Brain microvascular endothelial cell (primary cell): ENCODE measurements around the gene CEACAM7.

Experiments used
- DNase-seq: peaks from one replicate; pipeline ENCODE4 v3.0.0-alpha.2; 2020
- H3K27ac ChIP-seq: fragments of 250-450 bp; sonication (Bioruptor Pico); 2 replicates; pipeline ENCODE4 v1.5.1; 2020; ENCODE audit warnings: mild to moderate bottlenecking, moderate library complexity
- H3K27me3 ChIP-seq: fragments of 250-450 bp; sonication (Bioruptor Pico); replicated peaks from 2 replicates; pipeline ENCODE4 v1.5.1; 2020; ENCODE audit warnings: mild to moderate bottlenecking
- H3K36me3 ChIP-seq: fragments of 250-450 bp; sonication (Bioruptor Pico); replicated peaks from 2 replicates; pipeline ENCODE4 v1.5.1; 2020; ENCODE audit warnings: mild to moderate bottlenecking
- H3K4me3 ChIP-seq: 2 replicates; pipeline ENCODE4 v1.5.1; 2011; ENCODE audit warnings: low read depth, mild to moderate bottlenecking, control low read depth, low read length, moderate library complexity
- in situ Hi-C: cut with HindIII; loops from 2 replicates; pipeline ENCODE4 v1.10.0; 2017; ENCODE audit warnings: low sequenced_read_pairs, low pct_ligation_motif_present
- TF ChIP-seq, protein P1 (sequence below): IDR thresholded peaks from 2 replicates; pipeline ENCODE4 v1.5.1; 2011; ENCODE audit warnings: low read depth, mild to moderate bottlenecking, moderate library complexity, low read length, control low read depth, inconsistent platforms; ENCODE audit errors: missing control alignments

The CEACAM7 gene

DNA sequence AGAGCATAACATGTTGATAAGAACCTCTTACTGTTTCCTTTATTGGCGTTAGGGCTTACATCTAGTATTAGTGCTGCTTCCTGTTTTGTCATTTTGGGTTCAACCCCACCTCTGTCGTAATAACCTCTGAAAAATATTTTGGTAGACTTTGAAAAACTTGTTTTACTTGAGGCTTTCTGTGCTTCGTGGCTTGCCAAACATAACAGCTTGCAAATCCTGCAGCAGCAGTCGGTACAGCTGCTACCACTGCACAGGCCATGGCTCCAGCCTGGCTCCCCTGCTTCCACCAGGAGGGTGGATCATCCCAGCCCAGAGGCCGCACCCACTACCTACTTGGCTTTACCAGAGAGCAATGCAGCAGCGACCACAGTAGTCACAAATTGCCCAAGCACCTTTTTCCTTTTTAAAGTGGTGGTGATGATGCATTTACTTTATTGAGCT lies 49.4 kb downstream of the CEACAM7 start:
- Histone ChIP-seq H3K36me3 (no peaks in the 10 kb centered on the region), H3K27ac (no peak overlapping the region), H3K27me3 (no peaks in the 10 kb centered on the region), H3K4me3 (no peak overlapping the region)
- in situ Hi-C loops = no loop called here
- no peak for DNase-seq
- TF ChIP-seq, protein P1, sequence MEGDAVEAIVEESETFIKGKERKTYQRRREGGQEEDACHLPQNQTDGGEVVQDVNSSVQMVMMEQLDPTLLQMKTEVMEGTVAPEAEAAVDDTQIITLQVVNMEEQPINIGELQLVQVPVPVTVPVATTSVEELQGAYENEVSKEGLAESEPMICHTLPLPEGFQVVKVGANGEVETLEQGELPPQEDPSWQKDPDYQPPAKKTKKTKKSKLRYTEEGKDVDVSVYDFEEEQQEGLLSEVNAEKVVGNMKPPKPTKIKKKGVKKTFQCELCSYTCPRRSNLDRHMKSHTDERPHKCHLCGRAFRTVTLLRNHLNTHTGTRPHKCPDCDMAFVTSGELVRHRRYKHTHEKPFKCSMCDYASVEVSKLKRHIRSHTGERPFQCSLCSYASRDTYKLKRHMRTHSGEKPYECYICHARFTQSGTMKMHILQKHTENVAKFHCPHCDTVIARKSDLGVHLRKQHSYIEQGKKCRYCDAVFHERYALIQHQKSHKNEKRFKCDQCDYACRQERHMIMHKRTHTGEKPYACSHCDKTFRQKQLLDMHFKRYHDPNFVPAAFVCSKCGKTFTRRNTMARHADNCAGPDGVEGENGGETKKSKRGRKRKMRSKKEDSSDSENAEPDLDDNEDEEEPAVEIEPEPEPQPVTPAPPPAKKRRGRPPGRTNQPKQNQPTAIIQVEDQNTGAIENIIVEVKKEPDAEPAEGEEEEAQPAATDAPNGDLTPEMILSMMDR = no peak

DNA sequence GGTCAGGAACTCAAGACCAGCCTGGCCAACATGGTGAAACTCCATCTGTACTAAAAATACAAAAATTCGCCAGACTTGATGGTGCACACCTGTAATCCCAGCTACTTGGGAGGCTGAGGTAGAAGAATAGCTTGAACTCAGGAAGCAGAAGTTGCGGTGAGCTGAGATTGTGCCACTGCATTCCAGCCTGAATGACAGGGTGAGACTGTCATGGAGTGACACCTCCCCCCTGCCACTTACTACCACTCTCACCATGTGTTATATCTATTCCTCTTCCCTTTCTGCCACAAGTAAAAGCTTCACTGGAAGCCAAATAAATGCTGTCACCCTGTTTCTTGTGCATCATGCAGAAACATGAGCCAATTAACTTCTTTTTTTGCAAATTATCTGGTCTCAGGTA lies 50.6 kb downstream of the CEACAM7 start:
- in situ Hi-C loops = no loop called here
- no peaks in the 10 kb centered on the region for H3K36me3 ChIP-seq
- no peak overlapping the region for H3K27ac ChIP-seq
- TF ChIP-seq, protein P1 = no peak
- H3K27me3 ChIP-seq = no peaks in the 10 kb centered on the region
- no peak for DNase-seq
- no peak overlapping the region for H3K4me3 ChIP-seq

DNA sequence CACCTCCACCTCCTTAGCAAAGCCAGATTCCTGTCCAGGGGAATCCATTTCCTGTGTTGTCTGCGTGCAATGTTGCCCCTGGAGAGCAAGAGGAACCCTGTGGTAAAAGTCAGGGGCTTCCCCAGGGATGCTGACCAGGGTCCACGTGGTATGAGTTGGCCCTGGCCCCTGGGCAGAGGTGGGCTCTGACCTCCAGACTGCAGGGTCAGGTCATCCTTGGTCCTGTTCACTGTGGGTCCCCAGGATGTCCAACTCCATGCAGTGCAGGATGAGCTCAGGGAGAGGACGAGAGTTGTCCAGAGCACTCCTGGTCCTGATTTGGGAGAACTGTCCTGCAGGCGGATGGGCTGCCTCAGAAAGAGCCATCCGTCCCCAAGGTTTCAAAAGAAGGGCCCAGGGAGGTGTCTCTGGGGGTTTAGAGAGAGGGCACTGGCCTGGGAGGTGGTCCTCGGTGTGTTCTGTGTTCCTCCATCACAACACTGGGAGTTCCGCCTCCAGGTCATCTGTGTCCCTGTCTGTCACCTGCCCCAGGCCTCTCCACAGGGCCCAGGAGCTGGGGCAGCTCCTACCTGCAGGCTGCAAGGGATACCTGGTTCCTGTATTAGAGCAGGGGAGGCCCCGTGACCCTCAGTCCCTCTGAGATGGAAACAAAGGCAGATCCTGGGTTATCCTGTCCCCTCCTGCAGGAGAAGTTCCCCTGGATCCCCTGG lies 59.9 kb downstream of the CEACAM7 start:
- H3K36me3 ChIP-seq = no peaks in the 10 kb centered on the region
- H3K27ac ChIP-seq = no peak overlapping the region
- no peak for DNase-seq
- no peak overlapping the region for H3K4me3 ChIP-seq
- no peaks in the 10 kb centered on the region for H3K27me3 ChIP-seq
- in situ Hi-C loops = no loop called here
- TF ChIP-seq, protein P1 = no peak

DNA sequence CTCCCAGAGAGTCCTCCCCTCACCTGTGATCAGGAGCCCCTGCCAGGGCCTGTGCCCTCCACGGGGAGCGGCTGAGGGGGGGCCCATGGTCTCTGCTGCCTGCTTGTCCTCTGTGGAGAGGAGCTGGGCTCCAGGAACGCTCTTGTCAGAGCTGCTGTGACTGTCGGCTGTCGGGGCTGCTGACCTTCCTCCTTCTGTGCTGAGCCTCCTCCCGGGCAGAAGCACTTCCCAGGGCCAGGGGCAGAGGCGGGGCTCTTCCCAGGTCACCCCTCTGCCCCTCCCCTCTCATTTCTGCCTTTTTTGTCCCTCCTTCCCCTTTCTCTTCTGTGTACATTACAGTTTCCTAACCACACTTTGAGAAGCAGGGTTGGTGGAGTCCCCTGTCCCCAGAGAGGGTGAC lies 61.2 kb downstream of the CEACAM7 start, which contains the start of gene CEACAM4:
CEACAM4 (minus strand) TSS at position 198 of the 400 bp plus-strand sequence; CDS start at position 87, 111 bp downstream.
- in situ Hi-C loops = no loop called here
- DNase-seq = no peak
- Histone ChIP-seq H3K36me3 (no peaks in the 10 kb centered on the region), H3K27me3 (no peaks in the 10 kb centered on the region), H3K27ac (no peak within 1 kb of the TSS), H3K4me3 (no peak within 1 kb of the TSS)
- TF ChIP-seq, protein P1 = no peak

DNA sequence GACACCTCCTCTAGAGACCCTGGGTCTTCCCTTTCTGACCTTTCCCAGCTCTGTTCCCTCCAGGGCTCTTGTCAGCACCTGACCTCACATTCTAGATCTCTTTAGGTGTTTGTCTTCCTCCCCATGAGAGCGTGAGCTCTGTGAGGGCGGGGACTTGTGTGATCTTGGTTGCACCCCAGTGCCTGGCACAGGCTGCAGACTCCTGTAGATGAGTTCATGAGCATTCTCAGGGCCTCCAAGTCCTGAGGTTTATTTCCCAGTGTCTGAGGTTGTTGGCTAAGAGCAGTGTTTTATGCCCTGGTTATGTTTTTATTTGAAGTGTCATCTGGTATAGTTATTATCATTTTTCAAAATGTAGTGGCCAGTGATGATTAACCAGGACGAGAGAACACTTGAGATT lies 61.8 kb downstream of the CEACAM7 start:
- H3K27ac ChIP-seq = no peak overlapping the region
- DNase-seq = no peak
- no peaks in the 10 kb centered on the region for H3K36me3 ChIP-seq
- no peak overlapping the region for H3K4me3 ChIP-seq
- TF ChIP-seq, protein P1 = no peak
- no peaks in the 10 kb centered on the region for H3K27me3 ChIP-seq
- in situ Hi-C loops = no loop called here

DNA sequence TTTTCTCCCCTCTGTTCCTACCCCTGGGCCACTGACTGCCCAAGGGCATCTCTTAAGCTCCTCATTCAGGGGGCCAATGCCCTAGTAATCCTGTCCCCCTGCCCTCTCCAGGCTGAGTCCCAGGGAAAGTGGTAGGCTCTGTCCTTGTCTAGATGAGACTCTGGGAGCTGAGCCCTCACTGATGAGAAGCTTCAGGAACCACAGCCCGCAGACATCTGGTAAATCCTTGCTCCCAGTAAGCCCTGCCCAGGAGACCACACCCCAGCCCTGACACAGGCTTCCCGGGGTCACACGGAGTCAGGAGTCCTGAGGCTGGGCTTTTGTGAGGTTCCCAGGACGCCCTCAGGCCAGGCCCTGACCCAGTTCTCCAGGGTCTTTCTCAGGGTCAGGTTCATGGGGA lies 63.1 kb downstream of the CEACAM7 start:
- no peak overlapping the region for H3K27ac ChIP-seq

More for the DNA sequence above, 63.1 kb downstream of the CEACAM7 start:
- TF ChIP-seq, protein P1 = no peak
- Histone ChIP-seq H3K36me3 (no peaks in the 10 kb centered on the region), H3K27me3 (no peaks in the 10 kb centered on the region), H3K4me3 (no peak overlapping the region)
- DNase-seq = no peak
- in situ Hi-C loops = no loop called here
